ENCODE measurements around the gene KATNA1.

The KATNA1 gene

DNA sequence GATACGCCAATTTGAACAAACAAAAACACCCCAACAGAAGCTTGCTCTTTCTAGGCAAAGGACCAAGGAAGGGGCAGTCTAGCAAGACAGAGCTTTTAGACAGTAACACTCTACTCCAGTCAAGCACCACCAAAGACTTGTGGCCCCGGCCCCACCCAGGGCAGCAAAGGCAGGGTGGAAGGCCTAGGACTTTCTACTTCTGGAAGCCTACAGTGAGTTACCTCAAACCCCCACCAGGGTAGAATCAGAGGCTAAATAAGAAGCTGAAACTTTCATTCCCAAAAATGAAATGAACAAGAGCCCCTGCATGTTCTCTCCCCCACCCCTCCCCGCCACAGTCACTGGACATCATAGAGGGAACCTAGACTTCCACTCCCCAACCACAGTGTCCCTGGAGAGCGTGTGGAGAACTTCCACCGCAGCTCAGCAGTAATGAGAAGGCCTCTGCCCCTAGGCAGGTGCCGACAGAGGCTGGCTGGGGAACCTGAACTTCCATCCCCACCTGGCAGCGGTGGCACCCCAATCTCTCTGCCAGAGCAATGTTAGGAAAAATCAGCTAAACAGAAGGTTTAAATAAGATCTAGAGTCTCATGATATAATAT lies 40.0 kb downstream of the KATNA1 start:
- DNase-seq (ENCODE audit: low read depth, low spot score), result no peak

GRCh38 chr6:149600508-149600907 lies 48.0 kb downstream of the KATNA1 start:
- no peak for DNase-seq (ENCODE audit: low read depth, low spot score)

DNA sequence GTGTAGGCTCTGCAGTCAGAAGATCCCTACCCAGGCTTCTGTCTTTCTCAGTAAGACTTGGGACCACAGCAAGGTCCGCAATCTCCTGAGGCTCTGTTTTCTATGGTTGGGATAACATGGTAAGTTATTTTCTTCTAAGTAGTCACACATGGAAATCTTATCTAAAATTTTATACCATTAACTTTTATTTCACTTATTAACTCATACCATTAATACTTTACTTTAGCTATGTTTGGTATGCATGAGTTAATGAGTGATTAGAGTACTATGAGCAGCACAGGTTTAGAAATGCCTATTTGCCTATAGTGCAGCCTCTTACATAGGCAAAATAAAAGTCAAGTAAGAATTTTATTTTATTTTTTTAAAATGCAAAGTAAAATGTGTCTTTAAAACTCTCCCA lies 55.1 kb downstream of the KATNA1 start:
- DNase-seq (ENCODE audit: low read depth, low spot score), result no peak

DNA sequence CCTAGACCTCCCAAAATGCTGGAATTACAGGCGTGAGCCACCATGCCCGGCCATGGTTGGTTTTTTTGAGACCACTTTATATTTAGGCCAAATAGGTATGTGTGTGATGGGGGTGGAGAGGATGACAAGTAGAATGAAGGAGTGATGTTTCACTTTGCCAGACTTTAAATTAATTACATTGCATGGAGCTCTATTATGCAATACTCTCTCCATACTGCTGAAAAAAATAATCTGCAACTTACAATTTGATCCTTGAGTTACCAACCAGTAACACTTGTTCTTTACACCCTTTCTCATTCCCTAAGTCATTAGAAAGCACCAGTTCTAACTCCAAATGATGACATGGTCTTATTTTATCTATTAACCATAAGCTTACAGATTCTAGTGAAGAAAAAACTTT lies 55.5 kb downstream of the KATNA1 start:
- DNase-seq (ENCODE audit: low read depth, low spot score), result no peak

DNA sequence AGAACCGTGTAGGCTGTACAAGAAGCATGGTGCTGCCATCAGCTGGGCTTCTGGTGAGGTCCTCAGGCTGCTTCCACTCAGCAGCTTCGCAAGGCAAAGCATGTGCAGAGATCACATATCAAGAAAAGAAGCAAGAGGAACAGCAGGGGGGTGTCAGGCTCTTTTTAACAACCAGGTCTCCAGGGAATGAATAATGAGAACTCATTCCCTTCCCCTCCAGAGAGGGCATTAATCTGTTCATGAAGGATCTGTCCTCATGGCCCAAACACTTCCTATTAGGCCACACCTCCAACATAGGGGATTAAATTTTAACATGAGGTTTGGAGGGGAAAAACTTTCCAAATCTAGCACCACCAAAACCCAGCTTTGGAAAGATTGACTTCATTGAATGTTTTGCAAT lies 62.4 kb downstream of the KATNA1 start:
- no peak for DNase-seq (ENCODE audit: low read depth, low spot score)

- DNase-seq (ENCODE audit: low read depth, low spot score), result no peak
Observed at GRCh38 chr6:149581349-149581748, 67.2 kb downstream of the KATNA1 start.

GRCh38 chr6:149580880-149581279 lies 67.6 kb downstream of the KATNA1 start:
- DNase-seq (ENCODE audit: low read depth, low spot score), result no peak

DNA sequence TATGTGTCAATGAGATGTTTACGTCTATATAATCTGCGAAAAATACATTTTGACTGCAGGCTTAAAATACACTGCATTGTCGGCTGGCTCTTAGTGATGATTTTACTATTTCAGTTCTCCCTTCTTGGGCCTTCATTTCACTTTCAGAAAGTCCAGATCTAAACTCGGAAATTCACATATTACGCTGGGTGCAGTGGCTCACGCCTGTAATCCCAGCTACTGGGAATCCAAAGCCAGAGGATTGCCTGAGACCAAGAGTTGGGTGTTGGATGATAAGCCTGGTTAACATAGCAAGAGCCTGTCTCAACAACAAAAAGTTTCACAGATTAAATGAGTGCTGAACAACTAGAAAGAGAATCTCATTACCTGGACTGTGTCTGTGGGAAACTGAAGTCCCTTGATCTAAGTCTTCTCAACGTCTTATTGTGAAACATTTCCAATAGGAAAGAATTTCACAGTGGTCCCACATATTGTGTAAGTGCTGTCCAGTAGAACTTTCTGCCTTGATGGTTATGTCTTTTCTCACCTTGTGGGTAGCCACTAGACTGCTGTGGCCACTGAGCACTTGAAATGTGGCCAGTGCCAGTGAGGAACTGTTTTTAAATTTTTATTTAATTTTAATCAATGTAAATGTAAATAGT lies 80.4 kb downstream of the KATNA1 start:
- no peak for DNase-seq (ENCODE audit: low read depth, low spot score)

DNA sequence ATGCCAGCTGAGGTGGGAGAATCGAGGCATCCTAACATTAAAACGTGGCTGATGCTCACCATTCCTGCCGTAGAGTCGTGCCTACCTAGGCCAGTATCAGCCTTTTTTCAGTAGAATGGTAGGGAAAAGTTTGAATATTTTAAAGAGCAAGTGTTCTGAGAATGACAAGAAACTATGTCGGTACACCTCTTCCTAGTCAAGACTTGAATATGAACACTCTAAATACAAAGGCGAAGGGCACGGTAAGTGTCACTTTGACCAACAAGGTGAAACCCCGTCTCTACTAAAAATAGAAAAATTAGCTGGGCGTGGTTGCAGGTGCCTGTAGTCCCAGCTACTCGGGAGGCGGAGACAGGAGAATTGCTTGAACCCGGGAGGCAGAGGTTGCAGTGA lies 81.3 kb downstream of the KATNA1 start:
- DNase-seq (ENCODE audit: low read depth, low spot score), result no peak

GRCh38 chr6:149566410-149567193 lies 81.9 kb downstream of the KATNA1 start:
- no peak for DNase-seq (ENCODE audit: low read depth, low spot score)

DNA sequence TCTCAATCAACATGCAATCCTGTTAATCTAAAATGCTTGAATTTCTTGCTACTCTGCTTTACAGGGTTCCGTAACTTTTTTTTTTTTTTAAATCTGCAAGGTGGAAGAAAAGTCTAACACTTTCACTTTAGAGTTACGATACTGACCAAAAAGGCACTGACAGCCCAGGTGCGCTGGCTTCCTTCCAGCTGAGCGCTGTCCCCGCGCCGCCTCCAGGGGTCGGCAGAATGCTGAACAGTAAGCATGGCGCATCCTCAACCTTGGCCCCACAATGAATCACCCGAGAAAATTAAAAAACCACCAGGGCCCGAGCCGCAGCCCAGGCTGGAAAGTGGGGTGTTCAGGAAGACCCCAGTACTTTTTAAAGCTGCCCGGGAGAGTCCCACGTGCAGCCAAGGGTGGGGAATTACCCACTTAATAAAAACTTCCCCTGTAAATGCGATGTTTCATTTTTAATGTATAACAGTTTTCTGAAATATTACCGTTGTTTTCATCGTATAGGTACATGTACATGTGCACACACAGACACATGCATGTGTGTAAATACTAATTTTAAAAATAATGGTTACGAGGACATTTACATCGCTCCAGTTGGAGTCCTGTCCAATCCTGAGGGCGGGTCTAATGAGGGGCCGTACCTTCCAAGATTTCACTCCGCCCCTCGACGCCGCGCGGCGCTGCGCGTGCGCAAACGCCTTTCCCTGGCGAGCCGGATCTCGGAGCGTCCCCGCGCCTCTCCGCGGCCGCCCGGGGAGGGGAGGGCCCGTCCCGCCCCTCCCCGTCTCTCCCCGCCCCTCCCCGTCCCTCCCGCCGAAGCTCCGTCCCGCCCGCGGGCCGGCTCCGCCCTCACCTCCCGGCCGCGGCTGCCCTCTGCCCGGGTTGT lies 82.7 kb downstream of the KATNA1 start, which contains the start of gene GINM1:
GINM1 (plus strand) TSS at position 849 of the 883 bp plus-strand sequence. CDS start 40 bp downstream, outside the sequence.
- DNase-seq (ENCODE audit: low read depth, low spot score), result peak; percentile 86

DNA sequence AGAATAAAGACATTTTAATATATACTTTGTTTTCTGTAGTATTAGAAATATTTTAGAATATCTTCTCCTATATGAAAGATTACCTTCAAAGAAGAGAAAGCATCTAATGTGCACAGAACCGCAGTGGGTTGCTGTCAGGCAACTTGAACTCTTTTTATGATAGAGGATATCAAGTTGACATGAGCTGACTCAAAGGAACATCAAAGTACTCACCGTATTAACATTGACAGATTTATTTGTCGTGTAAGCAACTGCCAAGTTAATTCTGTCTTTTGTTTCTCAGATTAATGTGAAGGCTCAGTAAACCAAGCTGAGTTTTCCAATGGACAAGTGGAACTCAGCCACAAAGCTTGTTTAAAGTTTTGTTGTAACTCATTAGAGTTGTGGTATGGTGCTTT lies 84.6 kb downstream of the KATNA1 start:
- DNase-seq (ENCODE audit: low read depth, low spot score), result no peak

- DNase-seq (ENCODE audit: low read depth, low spot score), result no peak
Observed at GRCh38 chr6:149563203-149563927, 85.1 kb downstream of the KATNA1 start.

DNA sequence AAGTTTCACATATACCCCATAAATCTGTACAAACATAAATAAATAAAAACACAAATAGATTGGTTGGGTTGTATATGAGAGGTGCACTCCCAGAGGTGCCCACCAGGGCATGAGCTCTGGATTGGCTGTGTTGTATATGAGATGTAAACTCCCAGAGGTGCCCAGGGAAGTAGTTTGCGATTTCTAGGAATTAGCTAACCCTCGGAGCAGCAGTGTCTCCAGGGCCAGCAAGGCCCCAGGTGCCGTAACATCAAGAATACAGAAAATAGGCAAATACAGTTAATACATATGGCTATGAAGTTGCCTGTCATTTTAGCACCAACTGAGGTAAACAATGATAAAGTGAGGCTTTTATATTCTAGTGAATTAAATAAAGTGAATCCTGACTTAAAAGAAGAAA lies 87.8 kb downstream of the KATNA1 start:
- no peak for DNase-seq (ENCODE audit: low read depth, low spot score)

DNA sequence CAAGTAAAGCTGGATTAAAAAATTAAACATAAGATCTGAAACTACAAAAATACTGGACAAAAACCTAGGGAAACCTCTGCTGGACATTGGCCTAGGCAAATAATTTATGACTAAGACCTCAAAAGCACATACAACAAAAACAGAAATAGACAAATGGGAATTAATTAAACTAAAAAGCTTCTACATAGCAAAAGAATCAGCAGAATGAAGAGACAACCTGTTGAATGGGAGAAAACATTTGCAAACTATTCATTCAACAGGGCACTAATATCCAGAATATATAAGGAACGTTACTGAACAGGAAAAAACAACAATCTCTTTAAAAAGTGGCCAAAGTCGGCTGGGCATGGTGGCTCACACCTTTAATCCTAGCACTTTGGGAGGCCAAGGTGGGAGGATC lies 89.1 kb downstream of the KATNA1 start:
- DNase-seq (ENCODE audit: low read depth, low spot score), result no peak

DNA sequence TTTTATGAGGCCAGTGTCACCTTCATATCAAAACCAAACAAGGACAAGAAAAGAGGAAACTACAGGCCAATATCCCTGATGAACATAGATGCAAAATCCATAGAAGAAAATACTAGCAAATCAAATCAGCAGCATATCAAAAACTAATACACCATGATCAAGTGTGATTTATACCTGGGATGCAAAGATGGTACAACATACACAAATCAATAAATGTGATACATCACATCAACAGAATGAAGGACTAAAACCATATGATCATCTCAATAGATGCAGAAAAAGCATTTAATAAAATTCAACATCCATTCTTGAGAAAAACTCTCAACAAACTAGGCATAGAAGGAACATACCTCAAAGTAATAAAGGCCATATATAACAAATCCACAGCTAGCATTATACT lies 90.5 kb downstream of the KATNA1 start:
- no peak for DNase-seq (ENCODE audit: low read depth, low spot score)

DNA sequence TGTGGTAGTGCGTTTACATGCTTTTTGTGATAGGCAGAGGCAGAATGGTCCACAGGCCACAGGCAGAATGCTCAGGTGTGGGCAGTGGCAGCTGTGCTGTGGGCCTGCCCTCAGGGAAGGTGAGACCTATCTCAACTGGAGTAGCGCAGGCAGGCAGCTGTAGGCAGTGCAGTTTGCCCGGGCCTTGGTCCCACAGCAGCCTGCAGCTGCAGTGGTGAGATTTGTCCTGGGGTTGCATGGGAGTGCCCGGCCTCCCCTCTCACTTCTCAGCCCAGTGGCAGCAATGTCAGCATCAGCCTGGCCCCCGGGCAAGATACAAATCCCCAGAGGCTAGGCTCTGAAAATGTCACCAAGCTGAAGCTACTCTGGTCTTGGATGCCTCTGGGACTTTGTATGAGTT lies 96.6 kb downstream of the KATNA1 start:
- no peak for DNase-seq (ENCODE audit: low read depth, low spot score)

GRCh38 chr6:149545754-149546471 lies 102.6 kb downstream of the KATNA1 start, which contains the start of gene PPIL4:
PPIL4 (minus strand) TSS chr6:149546043; CDS start chr6:149546005, 38 bp downstream.
- DNase-seq (ENCODE audit: low read depth, low spot score), result peak; percentile 89

DNA sequence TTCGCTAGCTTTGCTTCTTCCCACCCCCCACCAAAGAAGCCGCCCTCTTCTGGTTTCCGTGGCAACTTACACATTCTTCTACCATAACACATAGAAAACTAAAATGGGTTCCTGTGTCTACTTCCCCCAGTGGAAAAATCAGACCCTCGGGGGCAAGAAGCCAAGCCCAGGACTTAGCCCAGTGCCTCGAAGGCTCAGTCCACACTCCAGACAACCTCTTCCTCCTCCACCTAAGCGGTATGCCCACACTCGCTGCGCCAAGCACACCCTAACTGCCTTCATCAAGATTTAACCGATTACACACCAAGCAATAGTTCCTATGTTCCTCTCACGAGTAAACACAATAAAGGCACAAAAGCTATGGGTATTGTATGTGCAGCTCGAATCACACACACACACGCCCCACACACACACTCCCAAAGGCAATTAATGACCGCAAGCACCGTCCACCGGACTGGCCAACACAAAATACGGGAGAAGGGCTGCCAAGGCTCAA lies 103.2 kb downstream of the KATNA1 start:
- no peak for DNase-seq (ENCODE audit: low read depth, low spot score)

Measured in smooth muscle cell of the brain vasculature (primary cell).